ENCODE measurements around the gene NOL3. TPM values are rescaled to one million over a fixed set of nuclear protein-coding genes. Genes with fewer than 3 reads are reported as not detected.
A peak's percentile ranks its signal among the peaks of the same experiment; 100 is the strongest.

Gene NOL3
- total RNA-seq, 1 donor from 2014 or later: 31.3 TPM

GRCh38 chr16:67169642-67170167 is 633 bp upstream of the NOL3 start:
- no peak for DNase-seq (ENCODE audit: low spot score)

GRCh38 chr16:67170949-67171649 is 761 bp downstream of the NOL3 start:
- no peak for DNase-seq (ENCODE audit: low spot score)

- DNase-seq (ENCODE audit: low spot score): no peak
These were observed 3.0 kb downstream of the NOL3 start for GRCh38 chr16:67173323-67173722.

GRCh38 chr16:67173808-67174705 is 3.7 kb downstream of the NOL3 start:
- peak; percentile 96 for DNase-seq (ENCODE audit: low spot score)

- no peak for DNase-seq (ENCODE audit: low spot score)
These were observed 4.4 kb downstream of the NOL3 start for GRCh38 chr16:67174706-67175231.

DNA sequence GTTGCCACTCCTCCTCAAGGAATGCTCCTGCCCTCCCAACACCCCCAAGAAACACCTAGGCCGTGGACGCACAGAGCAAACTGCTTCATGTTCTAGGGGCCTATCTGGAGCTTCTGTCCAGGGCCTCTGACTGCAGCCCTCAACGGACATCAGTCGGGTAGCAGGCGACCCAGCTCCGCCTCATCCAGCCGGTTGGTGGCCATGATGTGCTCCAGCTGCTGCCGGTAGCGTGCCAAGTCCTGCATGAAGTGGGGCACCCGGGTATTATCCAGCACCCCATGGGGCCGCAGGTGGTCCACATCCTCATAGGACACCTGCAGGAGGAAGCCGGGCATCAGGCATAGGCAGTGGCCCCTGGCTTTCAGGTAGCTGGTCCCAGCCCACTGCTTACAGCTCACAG is 6.3 kb downstream of the NOL3 start:
- DNase-seq (ENCODE audit: low spot score): no peak

- no peak for DNase-seq (ENCODE audit: low spot score)
These were observed 7.7 kb downstream of the NOL3 start for GRCh38 chr16:67177743-67178699.

DNA sequence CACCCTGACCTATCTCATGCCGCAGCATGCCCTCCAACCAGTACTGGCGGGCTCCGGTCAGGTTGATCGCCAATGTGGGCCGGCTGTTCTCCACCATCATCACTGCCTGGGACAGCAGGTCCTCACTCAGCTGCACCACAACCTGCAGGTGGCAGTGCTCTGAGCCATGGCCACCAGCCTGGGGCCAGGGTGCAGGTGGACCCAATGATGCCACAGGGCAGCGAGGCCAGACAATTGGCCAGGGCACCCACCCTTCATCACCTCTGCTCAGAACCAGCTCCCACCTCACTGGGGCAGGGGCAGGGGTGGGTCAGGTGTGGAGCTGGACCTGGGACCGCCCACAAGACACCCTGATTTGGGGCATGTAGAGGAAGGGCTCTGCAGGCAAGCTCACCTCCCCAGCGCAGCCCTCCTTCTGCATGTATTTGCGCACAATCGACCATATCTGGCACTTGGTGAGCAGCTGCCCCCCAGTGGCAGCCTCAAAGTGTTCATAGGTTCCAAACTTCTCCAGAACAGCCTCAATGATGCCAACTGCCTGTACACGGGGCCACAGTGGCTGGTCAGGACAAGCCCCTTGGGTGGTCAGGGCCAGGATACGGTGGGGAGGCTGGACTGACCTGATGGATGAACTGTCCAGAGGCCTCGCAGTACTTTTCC is 9.2 kb downstream of the NOL3 start:
- no peak for DNase-seq (ENCODE audit: low spot score)

DNA sequence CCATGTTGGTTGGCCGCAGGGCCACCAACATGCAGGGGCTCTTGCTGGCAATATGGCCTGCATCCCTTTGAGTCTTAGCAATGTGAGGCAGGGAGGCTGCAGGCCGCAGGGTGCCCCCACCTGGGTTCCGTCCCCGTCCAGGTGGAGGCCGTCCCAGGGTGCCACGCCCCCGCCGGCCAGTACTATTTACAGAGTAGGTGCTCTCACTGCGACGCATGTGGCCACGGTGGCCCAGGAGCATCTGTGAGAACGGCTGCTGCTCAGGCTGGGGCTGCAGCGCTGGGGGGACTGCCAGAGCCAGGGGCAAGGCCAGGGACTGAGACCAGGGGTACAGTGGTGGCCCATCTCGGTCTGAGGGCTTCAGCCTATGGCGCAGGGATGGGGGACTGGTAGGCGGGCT is 9.8 kb downstream of the NOL3 start:
- no peak for DNase-seq (ENCODE audit: low spot score)

GRCh38 chr16:67181346-67181745 is 11.0 kb downstream of the NOL3 start:
- no peak for DNase-seq (ENCODE audit: low spot score)

- DNase-seq (ENCODE audit: low spot score): no peak
These were observed 11.9 kb downstream of the NOL3 start for GRCh38 chr16:67182288-67182687.

- DNase-seq (ENCODE audit: low spot score): no peak
These were observed 12.9 kb downstream of the NOL3 start for GRCh38 chr16:67183284-67183626.

GRCh38 chr16:67183627-67184452 is 13.5 kb downstream of the NOL3 start, which contains the start of gene MATCAP1:
Gene MATCAP1 (minus strand): TSS chr16:67183963. CDS start chr16:67180610, 3,353 bp downstream.
- DNase-seq (ENCODE audit: low spot score): peak; percentile 96

DNA sequence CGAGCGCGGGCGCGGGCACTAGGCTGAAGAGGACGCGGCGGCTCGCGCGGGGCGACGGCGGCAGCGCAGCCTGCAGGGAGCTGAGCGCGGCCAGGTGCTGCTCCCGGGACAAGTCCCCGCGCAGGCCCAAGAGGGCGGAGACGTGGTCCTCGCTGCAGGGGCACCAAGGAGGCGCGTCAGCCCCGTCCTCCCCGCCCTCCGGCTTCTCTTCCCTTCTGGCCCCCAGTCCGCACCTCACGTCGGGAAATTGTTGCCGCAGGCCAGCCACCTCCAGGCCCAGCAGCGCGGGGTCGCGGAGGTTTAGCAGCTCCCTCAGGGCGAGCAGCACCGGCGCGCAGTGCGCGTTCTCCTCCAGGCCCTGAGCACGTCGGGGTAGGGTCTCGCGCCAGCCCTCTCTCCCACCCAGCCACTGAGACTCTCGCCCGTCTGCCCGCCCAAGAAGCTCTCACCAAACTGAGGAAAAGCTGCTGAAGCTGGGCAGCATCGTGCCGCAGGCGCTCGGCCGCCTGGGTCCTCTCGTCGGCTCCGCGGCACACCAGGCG is 14.2 kb downstream of the NOL3 start:
- no peak for DNase-seq (ENCODE audit: low spot score)

DNA sequence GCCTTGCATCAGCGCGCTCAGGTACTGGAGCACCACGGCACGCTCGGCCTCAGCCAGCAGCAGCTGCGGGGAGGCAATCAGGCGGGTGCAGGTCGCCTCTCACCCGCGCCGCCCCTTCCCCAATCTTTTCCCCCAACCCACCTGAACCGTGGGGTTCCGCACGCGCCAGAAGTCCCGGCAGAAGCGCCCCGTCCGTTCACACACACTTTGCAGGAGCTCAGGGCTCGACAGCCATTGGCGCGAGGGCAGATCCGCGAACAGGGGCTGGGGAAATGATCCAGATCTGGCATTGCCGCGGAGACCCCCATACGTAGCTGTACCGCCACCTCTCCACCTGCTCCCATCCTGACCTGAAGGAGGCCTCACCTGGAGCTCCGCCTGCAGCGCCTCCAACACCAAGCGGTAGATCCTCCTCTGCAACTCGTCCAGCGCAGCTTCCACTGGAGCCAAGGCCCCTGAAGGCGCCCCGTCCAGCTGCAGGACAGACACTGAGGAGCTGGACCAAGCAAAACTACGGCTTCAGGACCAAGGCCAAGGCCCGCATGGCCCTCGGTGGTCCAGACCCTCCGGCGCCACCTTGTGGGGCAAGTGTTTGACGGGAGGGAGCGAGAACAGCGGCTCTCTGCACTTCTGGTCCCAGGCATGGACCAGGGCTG is 14.8 kb downstream of the NOL3 start:
- DNase-seq (ENCODE audit: low spot score): peak; percentile 95

- no peak for DNase-seq (ENCODE audit: low spot score)
These were observed 15.4 kb downstream of the NOL3 start for GRCh38 chr16:67185651-67186134.

DNA sequence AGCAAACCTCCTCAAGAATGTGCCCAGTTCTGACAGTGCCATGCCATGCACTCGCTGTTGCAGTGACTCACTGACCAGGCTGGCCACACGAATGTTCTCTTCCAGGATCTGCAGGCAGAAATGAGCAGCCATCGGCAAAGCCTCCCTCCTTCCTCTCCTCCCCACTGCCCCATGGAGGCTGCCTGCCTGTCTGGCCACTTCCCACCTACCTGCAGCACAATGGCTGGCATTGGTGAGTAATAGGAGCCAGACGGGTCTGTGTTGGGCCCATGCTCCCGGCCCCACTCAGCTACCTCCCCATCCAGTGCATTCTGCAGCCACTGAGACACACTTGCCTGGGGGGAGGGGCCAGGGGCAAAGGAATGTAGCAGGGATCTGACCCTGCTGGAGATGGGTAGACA is 16.2 kb downstream of the NOL3 start:
- DNase-seq (ENCODE audit: low spot score): no peak

GRCh38 chr16:67187175-67187890 is 17.0 kb downstream of the NOL3 start:
- DNase-seq (ENCODE audit: low spot score): no peak

All from mesenteric fat pad (tissue), 1 donor.